Suppressor macrophage treated with lipopolysaccharide for 4 hours (primary cell): Measurements from ENCODE around the gene PRSS56.

Experiments
- DNase-seq: peaks from one replicate; pipeline ENCODE4 v3.0.0-alpha.2; 2020

PRSS56 gene

GRCh38 chr2:232574674-232575403 is 54.7 kb downstream of the PRSS56 start:
- DNase-seq, result no peak
